ENCODE results near the gene CARD10. TPM values are rescaled to one million over a fixed set of nuclear protein-coding genes. Genes with fewer than 3 reads are reported as not detected.

Gene CARD10
- total and polyA plus RNA-seq, 2 of the 8 experiments (the other 6 are each of a cell fraction or from before 2014, with no cell fraction given), result 13.5 to 14.4 TPM

- Histone ChIP-seq H3K27ac (ENCODE audit: low read depth, low read length) (no peak overlapping the region), H4K91ac (replicated peaks; ENCODE audit: insufficient read length, low read length) (peak overlapping the region; percentile 66), H4K20me1 (replicated peaks in 1 of 2; ENCODE audit: control insufficient read depth in 1 of 2, insufficient read depth in 2 of 2, low read length in 2 of 2) (no peaks in the 10 kb centered on the region), H3K18ac (ENCODE audit: extremely low read depth, low read length) (peak overlapping the region; percentile 48; the same call in 1 of the 2 replicates), H3K56ac (replicated peaks; ENCODE audit: insufficient read length, low read depth, low read length) (no peak overlapping the region), H2BK20ac (ENCODE audit: low read length) (no peak overlapping the region), H4K5ac (ENCODE audit: insufficient read length, low read depth, low read length) (no peak overlapping the region), H2BK120ac (replicated peaks; ENCODE audit: low read depth, low read length) (no peak overlapping the region), H3K79me1 (ENCODE audit: low read depth, low read length) (no peaks in the 10 kb centered on the region), H3K4ac (replicated peaks; ENCODE audit: insufficient read length, low read depth, low read length) (no peak overlapping the region), H3K36me3 (ENCODE audit: control insufficient read depth in 2 of 4, insufficient read depth in 4 of 4, low read length in 3 of 4) (no peaks in the 10 kb centered on the region), H2AFZ (ENCODE audit: low read length) (no peak overlapping the region), H3K4me1 (replicated peaks in 1 of 4; ENCODE audit: control insufficient read depth in 3 of 4, insufficient read depth in 4 of 4, low read length in 3 of 4) (peaks cover 13 to 28% (median 20%) of the 10 kb centered on the region in 4 experiments), H3K4me2 (ENCODE audit: insufficient read depth in 1 of 2, low read depth in 2 of 2, low read length in 2 of 2) (no peak overlapping the region; a peak in 1 of 4 replicates), H3K27me3 (replicated peaks in 1 of 4; ENCODE audit: control insufficient read depth in 3 of 4, extremely low read depth in 1 of 4, insufficient read depth in 3 of 4, low read length in 3 of 4) (no peaks in the 10 kb centered on the region; a peak in 1 of 7 replicates), H2BK12ac (ENCODE audit: low read depth, low read length) (0 out of 2 replicates have a peak overlapping the region, but pooled peaks have one; percentile 75), H2BK5ac (ENCODE audit: low read depth, low read length) (peak overlapping the region; percentile 52), H3K23ac (ENCODE audit: insufficient read length) (no peak overlapping the region), H3K23me2 (ENCODE audit: low read depth, low read length) (no peaks in the 10 kb centered on the region), H4K8ac (ENCODE audit: extremely low read depth, insufficient read depth, low read length) (no peak overlapping the region; the same call in 1 of the 2 replicates), H3K4me3 (ENCODE audit: extremely low read depth in 1 of 4, insufficient read depth in 2 of 4, low read depth in 3 of 4, low read length in 4 of 4) (no peak overlapping the region), H2AK5ac (ENCODE audit: low read depth, low read length) (0 out of 2 replicates have a peak overlapping the region, but pooled peaks have one; percentile 1), H3K9ac (replicated peaks in 1 of 4; ENCODE audit: extremely low read depth in 1 of 4, low read depth in 3 of 4, low read length in 3 of 4) (no peak overlapping the region), H3K79me2 (ENCODE audit: control insufficient read depth in 1 of 2, insufficient read depth in 2 of 2, low read length in 2 of 2) (no peaks in the 10 kb centered on the region), H3K14ac (ENCODE audit: insufficient read length) (no peak overlapping the region), H2BK15ac (ENCODE audit: low read length) (no peak overlapping the region), H3K9me3 (ENCODE audit: insufficient read depth in 2 of 2, low read depth in 1 of 2, low read length in 1 of 2) (no peaks in the 10 kb centered on the region)
- 90% methylated on average over 14 of the region's 14 CpGs; no CpG with 5 or more reads in 1 of the 2 experiments for WGBS, 2 experiments (ENCODE audit: extremely low coverage in 1 of 2, insufficient coverage in 1 of 2, insufficient read length in 1 of 2, insufficient replicate concordance in 2 of 2, low coverage in 1 of 2, low lambda C conversion rate in 2 of 2, missing lambda C conversion rate in 1 of 2)
- ChIA-PET CTCF (ENCODE audit: partially characterized antibody) (interaction anchor here (0.6 to 39.4 kb wide), 23 partner anchors 11 to 309 kb away, joined by 3 to 1347 read pairs (median 6); partner anchors contain the start of genes GGA1 and LGALS2), POLR2A (ENCODE audit: partially characterized antibody) (interaction anchor here (2.3 to 12.2 kb wide), 3 partner anchors 16 to 29 kb away, joined by 6 to 198 read pairs (median 11); no protein-coding TSS in a partner anchor)
- FAIRE-seq, result no peak
- no peak for DNase-seq (ENCODE audit: low read depth in 1 of 2, low spot score in 2 of 2)
- no peak for TF ChIP-seq TAF7 (optimal IDR thresholded peaks at IDR 0.05; ENCODE audit: borderline replicate concordance, low read depth, low read length)
- TF ChIP-seq SP2 (IDR thresholded peaks at IDR 0.05; ENCODE audit: low read length), result no peak
- TF ChIP-seq POLR2A (IDR thresholded peaks at IDR 0.05; ENCODE audit: control extremely low read depth in 1 of 2, low read depth in 2 of 2, low read length in 2 of 2), result no peak
- no peak for TF ChIP-seq MAFK (IDR thresholded peaks at IDR 0.05; ENCODE audit: low read depth, low read length)
- TF ChIP-seq, protein P1, sequence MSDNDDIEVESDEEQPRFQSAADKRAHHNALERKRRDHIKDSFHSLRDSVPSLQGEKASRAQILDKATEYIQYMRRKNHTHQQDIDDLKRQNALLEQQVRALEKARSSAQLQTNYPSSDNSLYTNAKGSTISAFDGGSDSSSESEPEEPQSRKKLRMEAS (IDR thresholded peaks at IDR 0.05), result no peak
- TF ChIP-seq POLR2AphosphoS5 (IDR thresholded peaks at IDR 0.05; ENCODE audit: low read depth, low read length), result no peak
- no peak for TF ChIP-seq BACH1 (IDR thresholded peaks at IDR 0.05; ENCODE audit: low read length)
- no peak for TF ChIP-seq PHF8 (conservative IDR thresholded peaks at IDR 0.05; ENCODE audit: low read depth, low read length)
- TF ChIP-seq CBX5 (IDR thresholded peaks at IDR 0.05; ENCODE audit: low read depth, low read length), result no peak
- TF ChIP-seq ASH2L (IDR thresholded peaks at IDR 0.05; ENCODE audit: low read length), result no peak
- TF ChIP-seq SAP30 (IDR thresholded peaks at IDR 0.05; ENCODE audit: insufficient read depth, insufficient replicate concordance, low read length), result no peak
- TF ChIP-seq TCF12 (IDR thresholded peaks at IDR 0.05; ENCODE audit: low read depth, low read length), result no peak
- no peak for TF ChIP-seq HDAC2 (IDR thresholded peaks at IDR 0.05; ENCODE audit: borderline replicate concordance in 1 of 2, low read depth in 2 of 2, low read length in 2 of 2)
These were observed 49.3 kb upstream of the CARD10 start for GRCh38 chr22:37568448-37569008.
